ENCODE results near the gene B4GALNT3.

The B4GALNT3 gene

GRCh38 chr12:510071-510825, 50.5 kb downstream of the B4GALNT3 start:
- peak; percentile 70 for DNase-seq

- DNase-seq: no peak
These were observed 53.2 kb downstream of the B4GALNT3 start for GRCh38 chr12:512933-513332.

GRCh38 chr12:513446-513845, 53.7 kb downstream of the B4GALNT3 start:
- no peak for DNase-seq

- DNase-seq: no peak
These were observed 57.8 kb downstream of the B4GALNT3 start for GRCh38 chr12:517538-517937.

- no peak for DNase-seq
These were observed 60.4 kb downstream of the B4GALNT3 start for GRCh38 chr12:520119-520518.

GRCh38 chr12:522692-523378, 63.1 kb downstream of the B4GALNT3 start:
- DNase-seq: no peak

- DNase-seq: peak; percentile 68
These were observed 64.6 kb downstream of the B4GALNT3 start for GRCh38 chr12:524167-524951.

GRCh38 chr12:526089-526488, 66.3 kb downstream of the B4GALNT3 start:
- DNase-seq: no peak

- no peak for DNase-seq
These were observed 67.5 kb downstream of the B4GALNT3 start for GRCh38 chr12:527241-527640.

GRCh38 chr12:527729-528128, 68.0 kb downstream of the B4GALNT3 start:
- DNase-seq: no peak

- no peak for DNase-seq
These were observed 70.6 kb downstream of the B4GALNT3 start for GRCh38 chr12:530308-530707.

GRCh38 chr12:530821-531220, 71.1 kb downstream of the B4GALNT3 start:
- DNase-seq: no peak

GRCh38 chr12:531951-532585, 72.3 kb downstream of the B4GALNT3 start:
- no peak for DNase-seq

- DNase-seq: no peak
These were observed 73.3 kb downstream of the B4GALNT3 start for GRCh38 chr12:532908-533565.

- no peak for DNase-seq
These were observed 74.0 kb downstream of the B4GALNT3 start for GRCh38 chr12:533718-534117.

- DNase-seq: no peak
These were observed 74.5 kb downstream of the B4GALNT3 start for GRCh38 chr12:534216-534615.

- no peak for DNase-seq
These were observed 75.7 kb downstream of the B4GALNT3 start for GRCh38 chr12:535396-535795.

- DNase-seq: no peak
These were observed 77.1 kb downstream of the B4GALNT3 start for GRCh38 chr12:536751-537245.

- DNase-seq: peak; percentile 26
These were observed 78.0 kb downstream of the B4GALNT3 start for GRCh38 chr12:537772-538171.

GRCh38 chr12:538731-539539, 79.2 kb downstream of the B4GALNT3 start:
- peak; percentile 38 for DNase-seq

- no peak for DNase-seq
These were observed 80.0 kb downstream of the B4GALNT3 start for GRCh38 chr12:539540-540310.
